Muscle of arm (tissue), 12 donors: ENCODE measurements around the gene PAPPA. TPM values are rescaled to one million over a fixed set of nuclear protein-coding genes. Genes with fewer than 3 reads are reported as not detected.

ENCODE experiments used
- DNase-seq: peaks from one replicate; pipeline ENCODE4 v3.0.0-alpha.2; 2013
- polyA plus RNA-seq, 12 donors: library from polyadenylated mRNA; unstranded; fragments of 120-200 nt; gene quantifications; one replicate each; pipeline ENCODE4 v1.2.1, GENCODE V29; 2013; ENCODE audit not compliant: insufficient read length in 12 of 12

Gene PAPPA
- polyA plus RNA-seq, 12 donors = 0.37 to 2.4 (median 0.83) TPM; not detected in 2

DNA sequence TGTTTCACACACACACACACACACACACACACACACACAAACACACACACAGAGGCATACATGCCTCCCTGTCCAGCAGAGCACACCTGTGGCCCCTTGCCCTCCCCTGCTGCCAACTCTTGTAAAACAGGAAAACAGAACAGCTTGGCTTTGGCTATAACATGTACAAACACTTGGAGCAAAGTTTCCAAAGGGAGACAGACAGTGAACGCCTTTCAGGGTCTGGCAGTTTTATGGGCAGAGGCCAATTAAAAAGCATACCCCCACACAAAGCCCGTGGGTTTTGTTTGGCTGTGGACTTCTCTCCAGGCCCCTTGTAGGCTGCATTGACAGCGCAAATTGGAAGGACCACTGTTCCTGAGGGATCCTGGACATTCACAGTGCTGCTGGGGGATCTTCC, 265.6 kb downstream of the PAPPA start:
- no peak for DNase-seq

DNA sequence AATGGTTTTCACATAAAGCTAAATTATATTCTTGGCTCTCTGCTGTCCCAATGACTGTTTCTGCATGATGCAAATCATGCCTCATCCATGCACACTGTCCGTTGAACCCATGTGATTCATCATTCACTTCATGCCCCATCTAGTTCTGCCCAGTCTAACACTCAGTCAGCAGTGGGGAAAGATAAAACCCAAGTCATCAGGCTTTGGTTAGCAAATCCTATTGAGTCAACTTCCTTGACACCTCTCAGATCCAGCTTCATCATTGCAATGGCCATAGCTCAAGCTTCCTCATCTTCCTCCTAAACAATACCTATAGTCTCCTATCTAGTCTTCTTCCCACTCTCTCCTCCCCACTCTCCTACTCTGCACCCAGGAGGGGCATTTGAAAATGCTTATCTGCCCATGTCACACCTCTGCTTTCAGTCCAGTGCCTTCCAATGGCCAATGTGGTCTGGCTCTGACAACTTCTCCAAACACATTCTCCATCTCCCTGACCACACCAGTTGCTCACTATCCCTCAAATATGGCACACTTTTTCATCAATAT, 267.5 kb downstream of the PAPPA start:
- no peak for DNase-seq

DNA sequence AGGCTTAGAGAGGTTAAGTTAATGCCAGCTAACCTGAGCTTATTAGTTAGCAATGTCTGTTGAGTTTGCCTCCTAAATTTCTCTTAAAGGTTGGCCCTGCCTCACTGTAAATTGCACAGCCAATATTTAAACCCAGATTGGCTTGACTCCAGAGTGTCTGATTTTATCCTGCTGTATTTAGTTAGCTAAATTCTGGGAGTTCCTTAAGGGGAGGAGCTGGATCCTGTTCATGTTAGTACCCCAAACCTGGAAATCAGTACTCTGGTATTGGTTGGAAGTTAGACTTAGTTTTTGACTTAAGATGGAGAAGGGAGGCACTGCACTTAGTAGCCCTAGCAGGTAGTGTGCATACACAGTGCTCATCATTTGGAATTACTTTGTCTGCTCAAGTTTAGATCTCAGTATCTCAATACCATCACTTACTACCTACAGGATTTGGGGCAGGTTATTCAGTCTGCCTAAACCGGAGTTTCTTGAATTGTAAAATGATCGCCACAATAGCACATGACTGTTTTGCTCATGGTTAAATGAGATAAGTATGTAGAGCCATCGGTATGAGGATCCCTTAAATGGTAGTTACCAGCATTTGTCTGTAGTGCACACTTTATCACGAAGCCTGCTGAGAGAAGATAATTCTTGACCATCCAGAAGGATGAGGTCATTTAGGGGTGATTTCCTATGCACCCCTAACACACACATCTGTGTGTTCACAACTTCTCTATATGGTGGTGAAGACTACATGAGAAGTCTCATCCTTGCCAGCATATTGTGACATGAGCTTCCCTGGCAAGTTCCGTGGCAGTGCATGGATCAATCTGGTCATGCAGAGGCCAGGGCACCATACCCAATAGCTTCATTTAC, 268.8 kb downstream of the PAPPA start:
- DNase-seq = no peak

DNA sequence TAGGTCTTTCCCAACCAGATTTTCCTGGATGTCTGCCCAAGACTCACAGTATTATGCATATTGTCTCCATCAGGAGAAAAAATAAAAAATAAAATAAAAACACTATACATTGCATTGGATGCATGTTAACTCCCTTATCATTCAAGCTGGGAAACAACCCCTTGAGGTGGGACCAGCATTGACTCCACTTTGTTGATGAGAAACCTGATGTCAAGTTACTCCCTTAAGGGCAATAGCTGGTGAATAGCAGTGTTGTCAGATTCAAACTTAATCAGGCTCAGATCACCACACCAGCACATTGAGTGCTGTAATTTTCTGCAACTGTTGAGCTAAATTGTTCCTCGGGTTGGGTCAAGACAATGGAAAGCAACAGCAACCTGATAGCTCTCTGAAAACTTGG, 269.6 kb downstream of the PAPPA start:
- DNase-seq = no peak

DNA sequence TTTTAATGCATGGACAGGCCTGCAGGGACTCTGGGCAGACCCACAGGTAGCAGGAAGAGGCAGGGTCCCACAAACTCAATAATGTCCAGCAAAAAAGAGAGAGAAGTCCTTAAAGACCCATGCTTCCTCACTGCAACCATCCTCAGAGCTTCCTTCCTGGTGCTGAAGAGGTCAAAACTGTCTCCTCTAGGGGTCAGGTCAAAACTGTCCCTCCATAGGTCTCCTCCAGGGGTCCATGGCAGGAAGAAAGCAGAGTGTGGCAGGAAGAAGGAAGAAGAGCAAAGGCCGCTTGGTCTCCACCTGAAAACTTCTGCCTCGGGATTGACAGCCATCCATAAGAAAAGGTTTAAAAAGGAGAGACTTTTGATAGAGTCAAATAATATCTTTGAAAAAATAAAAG, 271.7 kb downstream of the PAPPA start:
- no peak for DNase-seq

DNA sequence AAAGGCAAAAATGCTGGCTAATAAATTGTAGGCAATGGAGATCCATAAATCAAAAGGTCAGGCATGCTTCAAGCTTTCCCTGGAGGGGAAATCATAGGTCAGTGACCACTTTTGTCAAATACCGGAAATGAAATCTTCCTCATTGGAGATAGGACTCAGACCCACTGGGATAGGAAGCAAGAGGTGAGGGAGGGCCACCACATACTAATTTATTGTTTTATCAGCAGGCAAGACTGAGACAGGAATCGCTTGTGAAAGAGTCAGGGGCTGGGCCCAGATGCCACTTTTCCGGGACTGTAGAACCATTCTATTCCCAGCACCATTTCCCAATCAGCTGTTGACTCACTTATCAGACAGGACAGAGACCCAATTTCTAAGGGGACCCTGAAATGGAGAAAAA, 277.3 kb downstream of the PAPPA start:
- no peak for DNase-seq

DNA sequence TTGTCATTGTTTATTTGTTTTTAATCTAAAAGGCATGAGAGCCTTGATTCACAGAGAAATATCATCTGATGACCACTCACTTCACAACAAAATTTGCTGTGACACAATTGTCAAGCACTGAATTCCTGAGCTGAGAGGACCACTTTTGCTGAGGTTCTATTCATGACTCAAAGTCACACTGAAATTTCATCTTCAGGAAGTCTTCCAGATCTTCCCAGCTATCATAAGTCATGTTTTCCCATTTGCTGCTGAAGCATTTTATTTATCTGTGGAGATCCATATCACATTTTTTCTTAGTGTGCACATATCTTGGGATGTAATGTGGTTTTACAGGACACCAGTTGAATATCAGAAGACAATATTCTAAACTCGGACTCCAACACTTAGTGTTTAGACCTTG, 278.5 kb downstream of the PAPPA start:
- no peak for DNase-seq

DNA sequence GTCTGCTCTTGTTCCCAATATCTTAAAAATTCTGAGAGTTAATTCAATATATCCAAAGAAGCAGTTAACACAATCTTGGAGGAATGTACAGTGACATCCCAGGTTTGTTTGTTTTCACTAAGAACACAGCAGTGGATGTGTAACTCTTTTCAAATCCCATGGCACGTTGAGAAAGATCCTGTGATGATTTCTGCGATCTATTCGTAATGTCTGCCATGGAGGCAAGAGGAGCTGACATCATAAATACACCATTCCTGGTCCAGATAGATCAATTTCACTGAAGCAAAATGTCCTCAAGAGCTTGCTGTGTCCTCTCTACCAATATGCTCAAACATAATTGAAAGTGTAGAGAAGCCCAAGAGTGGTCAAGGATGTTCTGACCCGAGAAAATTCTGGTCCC, 280.7 kb downstream of the PAPPA start:
- no peak for DNase-seq

DNA sequence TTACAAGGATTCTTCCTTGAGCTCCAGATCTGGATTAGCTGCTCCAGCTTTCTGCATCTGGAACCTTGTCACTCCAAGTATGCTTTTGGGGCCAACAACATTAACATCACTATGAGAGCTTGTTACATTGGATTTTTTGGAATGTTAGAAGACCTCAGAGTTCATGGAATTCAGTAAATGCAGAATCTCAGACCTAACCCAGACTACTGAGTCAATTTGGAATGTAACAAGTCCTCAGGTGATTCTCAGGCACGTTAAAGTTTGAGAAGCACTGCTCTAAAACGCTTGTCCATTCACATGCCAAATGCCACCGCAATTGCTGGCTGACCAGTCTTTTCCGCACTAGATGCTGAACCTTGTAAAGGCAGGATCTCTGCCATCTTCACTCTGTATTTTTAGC, 282.1 kb downstream of the PAPPA start:
- DNase-seq = no peak

DNA sequence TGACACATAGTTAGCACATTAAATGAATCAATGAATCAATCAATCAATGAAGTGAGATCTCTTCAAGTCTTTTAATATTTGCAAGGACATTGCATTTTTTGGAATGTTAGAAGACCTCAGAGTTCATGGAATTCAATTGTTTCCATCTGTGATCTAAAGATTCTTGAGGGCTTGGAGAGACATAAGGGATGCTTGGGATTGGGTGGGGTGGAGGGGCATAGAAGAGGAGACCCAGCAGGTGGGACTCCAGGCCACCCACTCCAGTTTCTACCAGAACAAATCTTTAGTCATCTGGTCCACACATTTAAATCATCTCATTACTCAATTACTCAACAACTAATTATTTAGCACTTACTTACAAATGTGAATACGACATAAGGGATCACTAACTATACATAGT, 282.5 kb downstream of the PAPPA start:
- no peak for DNase-seq

DNA sequence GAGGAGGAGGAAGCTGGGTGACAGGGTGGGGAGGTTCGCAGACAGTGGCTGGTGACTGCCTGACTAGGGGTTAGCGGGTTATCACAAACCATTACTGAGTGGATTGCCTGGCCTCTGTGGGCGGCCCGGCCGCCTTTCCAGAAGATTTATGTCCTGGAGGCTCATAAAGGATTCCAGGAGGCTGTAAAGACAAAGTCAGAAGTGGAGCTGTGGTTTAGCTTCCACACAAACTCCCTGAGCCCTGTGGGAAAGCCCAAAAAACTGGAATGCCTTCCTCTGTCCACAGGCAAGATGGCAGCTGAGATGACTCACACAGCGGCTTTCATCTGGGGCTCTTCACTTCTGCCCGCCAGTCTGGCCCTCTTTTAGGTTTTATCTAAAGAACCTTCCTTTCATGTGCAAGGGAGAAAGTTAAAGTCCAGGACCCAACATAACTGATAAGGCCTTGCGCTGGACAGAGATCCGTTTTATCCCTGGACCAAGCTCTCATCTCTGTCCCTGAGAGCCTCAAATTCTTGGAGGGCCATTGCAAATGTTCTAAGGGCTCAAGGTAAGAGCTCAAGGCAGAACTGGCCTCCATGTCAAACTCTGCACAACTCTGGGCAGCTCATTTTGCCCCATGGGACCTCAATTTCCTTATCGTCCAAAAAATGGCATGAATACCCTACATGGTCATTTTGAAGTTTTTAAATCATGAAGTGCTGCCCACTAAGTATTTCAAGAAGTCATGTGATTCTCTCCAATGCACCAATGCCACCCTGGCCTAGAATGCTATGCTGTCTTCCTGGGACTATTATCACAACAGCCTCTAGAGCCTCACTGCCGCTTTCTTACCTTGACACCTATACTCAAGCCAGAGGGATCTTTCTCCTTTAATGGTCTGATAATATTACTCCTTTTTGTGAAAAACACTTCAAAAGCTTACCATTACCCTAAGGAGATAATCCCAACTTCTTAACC, 284.1 kb downstream of the PAPPA start:
- no peak for DNase-seq

DNA sequence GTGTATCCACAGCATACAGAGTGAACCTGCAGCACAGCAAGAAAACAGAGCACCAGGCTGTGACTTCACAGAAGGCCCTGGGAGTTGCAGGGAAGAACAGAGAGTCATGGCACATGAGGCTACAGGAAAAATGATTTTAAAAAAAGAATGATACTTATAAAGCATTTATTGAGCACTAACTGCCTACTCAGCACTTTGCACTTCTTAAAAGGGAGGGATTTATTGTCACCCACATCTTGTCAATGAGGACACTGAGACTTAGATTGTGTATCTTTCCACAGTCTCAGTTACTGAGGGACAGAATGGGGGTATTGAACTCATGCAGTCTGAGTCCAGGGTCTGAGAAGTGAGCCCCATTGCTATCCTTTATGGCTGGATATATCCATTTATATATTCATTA, 288.9 kb downstream of the PAPPA start:
- DNase-seq = no peak

DNA sequence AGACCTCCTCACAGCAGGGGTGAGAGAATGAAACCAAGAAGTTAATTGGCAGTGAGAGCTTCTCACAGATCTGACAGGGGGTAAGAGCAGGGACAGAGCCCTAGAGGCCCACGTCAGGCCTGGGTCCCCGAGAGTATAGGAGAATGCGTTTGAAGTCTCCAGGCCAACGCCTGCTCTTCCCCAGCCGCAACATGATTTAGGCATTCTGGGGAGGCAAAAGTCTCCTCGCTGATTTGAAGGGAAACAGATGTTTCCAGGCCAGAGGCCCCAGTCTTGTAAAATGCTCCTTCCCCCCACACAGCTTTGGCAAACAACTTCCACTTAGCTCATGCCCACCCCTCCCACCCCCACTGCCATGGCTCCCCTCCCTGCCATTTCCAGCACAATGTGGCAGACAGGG, 294.3 kb downstream of the PAPPA start:
- DNase-seq = no peak

DNA sequence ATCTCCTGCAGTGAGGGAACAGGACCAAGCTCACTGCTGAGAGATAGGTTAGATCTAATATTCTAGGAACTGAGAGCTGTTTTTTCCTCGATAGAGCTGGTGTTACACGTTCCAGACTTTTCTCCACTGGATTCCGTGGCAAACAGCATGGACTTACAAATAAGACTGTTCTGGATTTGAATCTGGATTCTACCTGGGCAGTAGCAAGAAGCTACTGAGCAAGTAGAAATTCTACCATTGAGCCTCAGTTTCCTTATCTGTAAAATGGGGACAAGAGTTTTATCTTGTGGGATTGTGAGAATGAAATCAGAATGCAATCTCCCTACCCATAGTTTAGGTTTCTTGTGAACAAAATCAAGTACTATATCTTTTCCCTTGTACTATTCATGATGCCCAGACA, 294.8 kb downstream of the PAPPA start:
- DNase-seq = no peak

DNA sequence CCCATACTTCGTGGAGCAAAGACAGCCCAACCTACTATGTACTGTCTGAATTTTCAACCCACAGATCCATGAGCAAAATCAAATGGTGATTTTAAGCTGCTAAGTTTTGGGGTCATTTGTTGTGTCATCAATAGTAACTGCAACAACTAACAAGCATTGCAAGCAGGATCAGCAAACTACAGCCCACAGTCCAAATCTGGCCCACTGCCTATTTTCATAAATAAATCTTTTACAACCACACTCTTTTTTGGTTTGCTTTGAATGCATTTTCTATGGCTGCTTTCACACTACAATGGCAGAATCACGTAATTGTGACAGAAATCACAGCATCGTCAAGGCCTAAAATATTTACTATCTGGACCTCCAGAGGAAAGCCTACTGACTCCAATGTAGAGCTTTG, 296.4 kb downstream of the PAPPA start:
- no peak for DNase-seq

DNA sequence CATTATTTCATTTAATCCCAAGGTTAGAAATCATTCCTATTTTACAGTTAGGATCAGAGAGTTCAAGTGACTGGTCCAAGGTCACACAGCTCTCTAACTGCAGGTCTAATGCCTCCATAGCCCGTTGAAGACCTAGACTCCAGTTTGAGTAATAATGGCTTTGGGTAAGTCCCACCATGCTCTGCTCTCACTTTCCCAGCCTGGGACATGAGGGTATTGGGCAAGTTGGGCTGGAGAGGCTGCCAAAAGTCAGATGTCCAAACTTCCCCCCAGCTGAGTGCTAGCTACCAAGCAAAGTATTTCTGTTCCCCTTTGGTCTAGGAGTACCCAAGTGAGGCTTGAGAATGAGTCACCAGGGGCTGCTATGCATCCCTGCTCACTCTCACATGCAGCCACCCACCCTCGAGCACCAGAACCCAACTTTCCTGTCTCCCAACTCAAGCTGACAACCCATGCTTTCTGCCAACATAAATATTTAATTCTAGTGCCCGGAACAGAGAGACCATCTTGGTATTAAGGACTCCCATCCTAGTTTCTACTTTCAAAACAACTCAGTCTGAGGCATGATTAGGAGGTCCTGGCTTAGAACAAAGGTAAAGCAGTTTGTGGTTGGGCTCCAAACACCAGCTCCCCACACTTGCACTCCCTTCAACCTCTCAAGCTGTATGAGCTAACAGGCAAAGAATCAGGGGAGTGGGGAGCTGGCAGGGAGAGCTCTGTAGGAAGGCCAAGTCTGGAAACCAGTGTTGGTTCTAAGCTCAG, 297.0 kb downstream of the PAPPA start:
- DNase-seq = no peak

DNA sequence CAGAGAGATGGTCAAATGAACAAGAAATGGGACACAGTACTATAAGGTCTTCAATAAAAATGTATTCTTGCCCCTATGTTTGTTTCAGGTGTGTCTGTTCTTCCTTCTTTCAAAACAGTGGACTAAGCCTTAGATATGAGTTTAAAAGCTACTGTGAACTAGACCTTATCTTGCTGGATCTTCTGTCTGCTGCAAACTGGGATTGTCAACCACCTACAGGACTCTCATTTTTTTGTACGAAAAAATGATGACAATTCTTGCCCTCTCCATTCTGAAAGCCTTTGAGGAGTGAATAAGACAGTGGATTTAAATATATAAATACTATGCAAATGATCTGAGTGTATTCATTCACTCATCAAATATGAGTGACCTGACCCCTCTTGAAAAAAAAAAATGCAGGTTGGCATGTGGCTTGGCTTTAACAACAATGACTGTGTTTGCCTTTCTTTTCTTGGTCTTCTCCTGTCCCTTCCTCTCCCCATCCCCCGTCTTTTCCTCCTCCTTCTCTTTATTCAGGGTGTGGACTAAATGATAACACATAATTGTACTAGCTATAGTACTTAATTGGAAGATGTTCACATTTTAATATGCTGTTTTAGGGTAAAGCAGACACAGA, 298.0 kb downstream of the PAPPA start:
- no peak for DNase-seq
